Activated T-helper 1 cell treated with anti-CD3 and anti-CD28 coated beads, Interleukin-2, amount 50 U/mL, for 16 hours (primary cell): ENCODE results near the gene RSBN1L.

Experiments
- DNase-seq, 2 donors: peaks; one replicate each; pipeline ENCODE4 v3.0.0-alpha.2; 2020; ENCODE audit warnings: low read depth in 1 of 2, low spot score in 1 of 2

RSBN1L gene

GRCh38 chr7:77799078-77799964, 103.1 kb downstream of the RSBN1L start:
- DNase-seq: no peak

GRCh38 chr7:77800158-77800557, 103.9 kb downstream of the RSBN1L start:
- DNase-seq: no peak

GRCh38 chr7:77800730-77801129, 104.5 kb downstream of the RSBN1L start:
- DNase-seq: no peak

- DNase-seq: no peak
These were observed 106.5 kb downstream of the RSBN1L start for GRCh38 chr7:77802557-77803405.

GRCh38 chr7:77806425-77806824, 110.2 kb downstream of the RSBN1L start:
- no peak for DNase-seq

- no peak for DNase-seq
These were observed 112.3 kb downstream of the RSBN1L start for GRCh38 chr7:77808517-77808916.

GRCh38 chr7:77811516-77812289, 115.4 kb downstream of the RSBN1L start:
- DNase-seq: no peak

- no peak for DNase-seq
These were observed 116.0 kb downstream of the RSBN1L start for GRCh38 chr7:77812290-77812685.

- no peak for DNase-seq
These were observed 116.9 kb downstream of the RSBN1L start for GRCh38 chr7:77813180-77813579.

- DNase-seq: no peak
These were observed 122.8 kb downstream of the RSBN1L start for GRCh38 chr7:77819021-77819420.

GRCh38 chr7:77820967-77821366, 124.7 kb downstream of the RSBN1L start:
- no peak for DNase-seq

- DNase-seq: no peak
These were observed 126.0 kb downstream of the RSBN1L start for GRCh38 chr7:77822269-77822668.

DNA sequence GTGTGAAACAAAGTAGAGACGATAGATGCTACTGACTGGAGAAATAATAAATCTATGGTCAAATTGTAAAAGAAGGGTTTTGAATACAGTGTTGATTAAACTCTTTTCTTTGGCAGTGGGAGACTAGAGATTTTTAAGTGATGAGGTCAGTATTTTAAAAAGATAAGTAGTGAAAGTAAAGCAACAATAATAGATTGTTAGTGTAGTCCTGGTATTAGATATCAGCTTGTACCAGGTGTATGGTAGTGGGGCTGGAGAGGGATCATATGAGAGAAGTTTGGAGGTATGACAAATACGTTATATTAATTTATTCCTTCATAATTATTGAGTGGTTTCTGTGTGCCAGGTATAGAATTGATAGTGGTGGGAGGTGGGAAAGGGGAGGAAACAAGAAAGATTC, 127.5 kb downstream of the RSBN1L start:
- DNase-seq: no peak

- no peak for DNase-seq
These were observed 128.4 kb downstream of the RSBN1L start for GRCh38 chr7:77824636-77825035.

DNA sequence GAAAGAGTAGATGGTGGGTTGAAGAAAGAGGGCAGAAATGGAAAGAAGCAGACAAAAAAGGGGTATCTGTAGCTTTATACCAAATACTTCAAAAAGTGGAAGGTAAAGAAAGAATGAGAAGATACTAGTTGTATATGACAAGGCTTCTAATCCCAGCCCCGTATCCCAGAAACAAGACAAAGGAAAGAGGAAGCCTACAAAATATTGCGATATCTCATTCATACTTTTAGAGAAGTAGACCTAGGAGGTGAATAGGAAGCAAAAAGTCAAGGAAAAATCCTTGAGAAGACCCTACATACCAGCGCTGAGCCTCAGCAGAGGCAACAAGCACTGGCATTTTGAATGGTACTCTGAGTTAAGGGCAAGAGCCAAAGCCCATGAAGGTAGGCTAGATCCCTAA, 128.9 kb downstream of the RSBN1L start:
- DNase-seq: no peak

DNA sequence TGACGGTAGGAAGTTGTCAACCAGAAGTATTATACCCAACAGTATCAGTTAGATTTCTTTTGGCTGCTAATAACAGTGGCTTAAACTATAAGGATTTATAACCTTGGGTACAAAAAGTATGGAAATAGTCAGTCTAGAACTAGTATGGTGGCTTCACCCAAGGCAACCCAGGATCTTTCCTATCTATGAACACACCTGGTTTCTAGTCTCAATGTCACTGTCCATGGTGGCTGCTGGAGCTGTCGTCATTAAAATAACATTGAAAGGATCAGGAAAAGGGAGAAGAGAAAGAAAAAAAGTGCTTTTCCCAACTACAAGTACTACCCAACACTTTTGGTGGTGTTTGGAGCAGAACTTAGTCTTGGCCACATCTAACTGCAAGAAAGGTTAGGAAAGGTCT, 130.0 kb downstream of the RSBN1L start:
- DNase-seq: no peak

DNA sequence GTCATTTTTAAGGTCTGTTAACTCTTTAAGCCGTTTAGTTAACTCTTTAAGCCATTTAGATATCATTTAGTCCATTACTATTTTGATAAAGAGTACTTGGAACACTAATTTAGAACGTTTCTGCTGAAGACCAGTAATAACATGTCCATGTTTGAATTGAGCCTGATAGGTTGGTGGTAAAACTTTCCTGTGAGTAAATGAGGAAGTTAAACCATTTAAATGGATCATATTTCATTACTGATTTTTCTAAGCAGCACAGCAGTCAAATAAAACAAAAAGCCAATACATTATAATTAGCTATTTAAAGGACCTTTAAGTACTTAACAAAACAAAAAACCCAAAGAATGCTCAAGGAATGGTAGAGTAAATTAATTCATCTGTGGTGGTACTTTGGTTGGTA, 131.7 kb downstream of the RSBN1L start:
- no peak for DNase-seq

- no peak for DNase-seq
These were observed 134.5 kb downstream of the RSBN1L start for GRCh38 chr7:77830649-77831355.

DNA sequence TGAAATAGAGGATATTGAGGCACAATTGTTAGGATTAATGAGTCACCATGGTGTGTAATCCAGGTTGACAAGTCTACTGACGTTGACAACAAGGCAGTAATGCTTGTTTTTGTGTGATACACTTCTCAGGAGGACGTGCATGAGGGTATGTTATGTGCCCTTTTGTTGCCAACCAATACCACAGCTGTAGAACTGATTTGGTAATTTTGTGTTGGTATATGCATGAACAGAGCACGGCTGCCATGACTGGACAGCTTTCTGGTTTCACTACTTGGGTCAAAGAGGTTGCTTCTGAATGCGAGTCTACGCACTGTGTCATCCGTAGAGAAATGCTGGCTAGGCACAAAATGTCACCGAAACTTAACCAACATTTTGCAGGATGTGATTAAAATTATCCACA, 135.2 kb downstream of the RSBN1L start:
- DNase-seq: no peak

- DNase-seq: no peak
These were observed 135.7 kb downstream of the RSBN1L start for GRCh38 chr7:77831953-77832352.
